H1 (cell line): ENCODE measurements around the gene CTNNA3.

Experiments
- EZH2 ChIP-seq: fragments of 200-600 bp; sonication (generic); IDR thresholded peaks from 2 replicates; pipeline ENCODE4 v1.7.1; 2012; ENCODE audit warnings: low read depth, mild to moderate bottlenecking, moderate library complexity, low read length, inconsistent platforms; ENCODE audit not compliant: severe bottlenecking
- MAFK ChIP-seq: IDR thresholded peaks from 2 replicates; pipeline ENCODE4 v1.6.1; 2012; ENCODE audit warnings: low read depth, mild to moderate bottlenecking, improper control_type of control experiment, low read length
- POLR2AphosphoS5 ChIP-seq: IDR thresholded peaks from 2 replicates; pipeline ENCODE4 v1.6.1; 2011; ENCODE audit warnings: low read depth, low read length
- RBBP5 ChIP-seq: IDR thresholded peaks from 2 replicates; pipeline ENCODE4 v1.7.1; 2012; ENCODE audit warnings: low read depth, mild to moderate bottlenecking, inconsistent platforms, low read length, moderate library complexity, borderline replicate concordance
- ZNF274 ChIP-seq: IDR thresholded peaks from 2 replicates; pipeline ENCODE4 v1.7.0; 2012; ENCODE audit warnings: low read length, borderline replicate concordance; ENCODE audit errors: extremely low read depth
- TF ChIP-seq, protein P1 (sequence below), 3 experiments: IDR thresholded peaks; 1 replicate in 2 of 3; 2 replicates in 1 of 3; pipeline versions ENCODE4 v1.5.1 to v1.6.1; 2011; ENCODE audit warnings: low read length in 3 of 3, mild to moderate bottlenecking in 3 of 3, inconsistent platforms in 2 of 3, low read depth in 1 of 3, moderate library complexity in 1 of 3; ENCODE audit not compliant: insufficient read depth in 1 of 3; ENCODE audit errors: control extremely low read depth in 1 of 3
- TF ChIP-seq, protein P2 (sequence below): IDR thresholded peaks from 2 replicates; pipeline ENCODE4 v1.6.1; 2012; ENCODE audit warnings: low read length, inconsistent platforms

DNA sequence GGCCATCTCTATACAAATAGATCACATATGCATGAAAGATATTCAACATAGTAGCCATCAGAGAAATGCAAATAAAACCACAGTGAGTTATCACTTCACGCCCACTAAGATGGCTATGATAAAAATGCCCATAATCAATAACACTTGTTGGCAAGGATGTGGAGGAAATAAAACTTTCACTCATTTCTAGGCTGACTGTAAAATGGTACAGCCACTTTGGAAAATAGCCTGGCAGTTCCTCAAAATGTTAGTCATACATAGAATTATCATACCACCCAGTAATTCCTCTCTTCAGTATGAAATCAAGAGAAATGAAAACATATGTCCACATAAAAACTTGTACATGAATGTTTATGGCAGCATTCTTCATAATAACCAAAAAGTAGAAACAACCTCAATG lies 445.3 kb downstream of the CTNNA3 start:
- TF ChIP-seq ZNF274, result no peak
- TF ChIP-seq POLR2AphosphoS5, result no peak
- TF ChIP-seq MAFK, result no peak
- TF ChIP-seq, protein P1, sequence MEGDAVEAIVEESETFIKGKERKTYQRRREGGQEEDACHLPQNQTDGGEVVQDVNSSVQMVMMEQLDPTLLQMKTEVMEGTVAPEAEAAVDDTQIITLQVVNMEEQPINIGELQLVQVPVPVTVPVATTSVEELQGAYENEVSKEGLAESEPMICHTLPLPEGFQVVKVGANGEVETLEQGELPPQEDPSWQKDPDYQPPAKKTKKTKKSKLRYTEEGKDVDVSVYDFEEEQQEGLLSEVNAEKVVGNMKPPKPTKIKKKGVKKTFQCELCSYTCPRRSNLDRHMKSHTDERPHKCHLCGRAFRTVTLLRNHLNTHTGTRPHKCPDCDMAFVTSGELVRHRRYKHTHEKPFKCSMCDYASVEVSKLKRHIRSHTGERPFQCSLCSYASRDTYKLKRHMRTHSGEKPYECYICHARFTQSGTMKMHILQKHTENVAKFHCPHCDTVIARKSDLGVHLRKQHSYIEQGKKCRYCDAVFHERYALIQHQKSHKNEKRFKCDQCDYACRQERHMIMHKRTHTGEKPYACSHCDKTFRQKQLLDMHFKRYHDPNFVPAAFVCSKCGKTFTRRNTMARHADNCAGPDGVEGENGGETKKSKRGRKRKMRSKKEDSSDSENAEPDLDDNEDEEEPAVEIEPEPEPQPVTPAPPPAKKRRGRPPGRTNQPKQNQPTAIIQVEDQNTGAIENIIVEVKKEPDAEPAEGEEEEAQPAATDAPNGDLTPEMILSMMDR (IDR thresholded peaks at IDR 0.05; ENCODE audit: control extremely low read depth in 1 of 3, insufficient read depth in 1 of 3, low read depth in 1 of 3, low read length in 3 of 3), result no peak
- TF ChIP-seq, protein P2, sequence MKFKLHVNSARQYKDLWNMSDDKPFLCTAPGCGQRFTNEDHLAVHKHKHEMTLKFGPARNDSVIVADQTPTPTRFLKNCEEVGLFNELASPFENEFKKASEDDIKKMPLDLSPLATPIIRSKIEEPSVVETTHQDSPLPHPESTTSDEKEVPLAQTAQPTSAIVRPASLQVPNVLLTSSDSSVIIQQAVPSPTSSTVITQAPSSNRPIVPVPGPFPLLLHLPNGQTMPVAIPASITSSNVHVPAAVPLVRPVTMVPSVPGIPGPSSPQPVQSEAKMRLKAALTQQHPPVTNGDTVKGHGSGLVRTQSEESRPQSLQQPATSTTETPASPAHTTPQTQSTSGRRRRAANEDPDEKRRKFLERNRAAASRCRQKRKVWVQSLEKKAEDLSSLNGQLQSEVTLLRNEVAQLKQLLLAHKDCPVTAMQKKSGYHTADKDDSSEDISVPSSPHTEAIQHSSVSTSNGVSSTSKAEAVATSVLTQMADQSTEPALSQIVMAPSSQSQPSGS, result no peak
- TF ChIP-seq EZH2, result no peak
- TF ChIP-seq RBBP5, result no peak
